ENCODE measurements around the gene CASR. TPM values are rescaled to one million over a fixed set of nuclear protein-coding genes. Genes with fewer than 3 reads are reported as not detected.

CASR gene
- polyA plus RNA-seq, 1 of the 3 experiments (the other 2 are of a cell fraction): not detected

- POLR2A ChIA-PET: no interaction called here
- H3K9ac ChIP-seq: no peak overlapping the region
- no peaks in the 10 kb centered on the region for H3K9me2 ChIP-seq
- H2AFZ ChIP-seq (ENCODE audit: low read depth): no peak overlapping the region
- no peak overlapping the region for H3K4me3 ChIP-seq (ENCODE audit: low read depth in 2 of 2, low read length in 1 of 2)
- no peaks in the 10 kb centered on the region for H3F3A ChIP-seq (replicated peaks; ENCODE audit: insufficient read depth)
- peaks cover 20% of the 10 kb centered on the region; the same call in 1 of the 2 replicates for H3K27me3 ChIP-seq (ENCODE audit: insufficient read depth)
- H3K4me1 ChIP-seq (ENCODE audit: control insufficient read depth in 1 of 2, insufficient read depth in 2 of 2, low read depth in 1 of 2, low read length in 1 of 2): no peaks in the 10 kb centered on the region; a peak in 1 of 4 replicates
- H3K4me2 ChIP-seq: no peak overlapping the region
- H3K36me3 ChIP-seq (replicated peaks in 1 of 2; ENCODE audit: control insufficient read depth in 1 of 2, insufficient read depth in 2 of 2, low read length in 1 of 2): no peaks in the 10 kb centered on the region
- TF ChIP-seq CTCF (IDR thresholded peaks at IDR 0.05) (no peak), TAF1 (IDR thresholded peaks at IDR 0.05; ENCODE audit: borderline replicate concordance, low read depth, low read length) (no peak), POLR2AphosphoS5 (IDR thresholded peaks at IDR 0.05; ENCODE audit: low read depth, low read length) (no peak), MAX (IDR thresholded peaks at IDR 0.05; ENCODE audit: low read depth) (no peak), FOXM1 (IDR thresholded peaks at IDR 0.05; ENCODE audit: low read depth) (no peak), RCOR1 (IDR thresholded peaks at IDR 0.05; ENCODE audit: low read length) (no peak), RAD21 (IDR thresholded peaks at IDR 0.05; ENCODE audit: low read length) (no peak), MEF2A (IDR thresholded peaks at IDR 0.05; ENCODE audit: borderline replicate concordance, low read depth) (no peak), USF1 (IDR thresholded peaks at IDR 0.05; ENCODE audit: borderline replicate concordance, low read depth) (no peak), ELF1 (IDR thresholded peaks at IDR 0.05) (no peak), TCF12 (IDR thresholded peaks at IDR 0.05) (no peak), FOXJ3 (CRISPR knock-in tag; IDR thresholded peaks at IDR 0.05) (no peak), GATA2 (CRISPR knock-in tag; IDR thresholded peaks at IDR 0.05) (no peak), SMC3 (IDR thresholded peaks at IDR 0.05; ENCODE audit: low read depth, low read length) (no peak)
- H3K27ac ChIP-seq (ENCODE audit: low read depth in 2 of 2, low read length in 1 of 2): no peak overlapping the region
- H4K20me1 ChIP-seq (ENCODE audit: insufficient read depth): no peaks in the 10 kb centered on the region
- 4% methylated on average over 1 of the region's 1 CpG for WGBS (ENCODE audit: low lambda C conversion rate)
- CTCF ChIA-PET: no interaction called here
- H3K79me2 ChIP-seq (ENCODE audit: insufficient read depth): no peaks in the 10 kb centered on the region
- no peak for DNase-seq
- no peaks in the 10 kb centered on the region for H3K9me3 ChIP-seq
Observed at GRCh38 chr3:122234117-122234516, 50.6 kb downstream of the CASR start.

GRCh38 chr3:122235147-122235546, 51.7 kb downstream of the CASR start:
- H3K4me2 ChIP-seq: no peak overlapping the region
- H3K27me3 ChIP-seq (ENCODE audit: insufficient read depth): peaks cover 19% of the 10 kb centered on the region; the same call in 1 of the 2 replicates
- H3K79me2 ChIP-seq (ENCODE audit: insufficient read depth): no peaks in the 10 kb centered on the region
- DNase-seq: no peak
- H3K9me2 ChIP-seq: no peaks in the 10 kb centered on the region
- no peak overlapping the region for H2AFZ ChIP-seq (ENCODE audit: low read depth)
- no peaks in the 10 kb centered on the region for H3K36me3 ChIP-seq (replicated peaks in 1 of 2; ENCODE audit: control insufficient read depth in 1 of 2, insufficient read depth in 2 of 2, low read length in 1 of 2)
- no peaks in the 10 kb centered on the region for H3K9me3 ChIP-seq
- ChIA-PET POLR2A (no interaction called here), CTCF (interaction anchor here (0.5 kb wide), 1 partner anchor 28 kb away, joined by 3 read pairs; no protein-coding TSS in a partner anchor)
- H3K4me1 ChIP-seq (ENCODE audit: control insufficient read depth in 1 of 2, insufficient read depth in 2 of 2, low read depth in 1 of 2, low read length in 1 of 2): no peaks in the 10 kb centered on the region; a peak in 1 of 4 replicates
- H3K4me3 ChIP-seq (ENCODE audit: low read depth in 2 of 2, low read length in 1 of 2): no peak overlapping the region
- no peak overlapping the region for H3K27ac ChIP-seq (ENCODE audit: low read depth in 2 of 2, low read length in 1 of 2)
- no peak overlapping the region for H3K9ac ChIP-seq
- H4K20me1 ChIP-seq (ENCODE audit: insufficient read depth): no peaks in the 10 kb centered on the region
- no peaks in the 10 kb centered on the region for H3F3A ChIP-seq (replicated peaks; ENCODE audit: insufficient read depth)
- 8% methylated on average over 3 of the region's 3 CpGs for WGBS (ENCODE audit: low lambda C conversion rate)
- TF ChIP-seq POLR2AphosphoS5 (IDR thresholded peaks at IDR 0.05; ENCODE audit: low read depth, low read length): no peak
- no peak for TF ChIP-seq TCF12 (IDR thresholded peaks at IDR 0.05)
- TF ChIP-seq REST (IDR thresholded peaks at IDR 0.05; ENCODE audit: low read depth, low read length): no peak
- TF ChIP-seq TAF1 (IDR thresholded peaks at IDR 0.05; ENCODE audit: borderline replicate concordance, low read depth, low read length): no peak
- no peak for TF ChIP-seq EZH2phosphoT487 (IDR thresholded peaks at IDR 0.05; ENCODE audit: borderline replicate concordance, low read depth)
- TF ChIP-seq USF1 (IDR thresholded peaks at IDR 0.05; ENCODE audit: borderline replicate concordance, low read depth): no peak
- no peak for TF ChIP-seq TEAD4 (IDR thresholded peaks at IDR 0.05; ENCODE audit: borderline replicate concordance, insufficient read depth)
- no peak for TF ChIP-seq RXRA (IDR thresholded peaks at IDR 0.05; ENCODE audit: borderline replicate concordance, low read depth)
- no peak for TF ChIP-seq EP300 (IDR thresholded peaks at IDR 0.05; ENCODE audit: borderline replicate concordance in 1 of 2, low read depth in 1 of 2, low read length in 1 of 2)
- TF ChIP-seq RCOR1 (IDR thresholded peaks at IDR 0.05; ENCODE audit: low read length): no peak
- no peak for TF ChIP-seq CHD2 (IDR thresholded peaks at IDR 0.05; ENCODE audit: low read length, partially characterized antibody)
- TF ChIP-seq NFIC (IDR thresholded peaks at IDR 0.05; ENCODE audit: borderline replicate concordance): no peak
- TF ChIP-seq GABPA (IDR thresholded peaks at IDR 0.05; ENCODE audit: low read depth): no peak
- no peak for TF ChIP-seq JUND (IDR thresholded peaks at IDR 0.05)
- no peak for TF ChIP-seq FOXM1 (IDR thresholded peaks at IDR 0.05; ENCODE audit: low read depth)
